NCI-H524 treated with DMSO at 0.1 percent for 48 hours (cell line): ENCODE measurements around the gene CBLN2.
A peak's percentile ranks its signal among the peaks of the same experiment; 100 is the strongest.

Experiments used
- DNase-seq: peaks from one replicate; lab custom pipeline; 2025; lab: John Stamatoyannopoulos, UW

The CBLN2 gene

GRCh38 chr18:72544092-72544886 is at the start of gene CBLN2:
Gene CBLN2 (minus strand): TSS chr18:72544342. CDS start chr18:72542160, 2,182 bp downstream.
- no peak for DNase-seq

- DNase-seq, result no peak
These were observed 44.2 kb upstream of the CBLN2 start for GRCh38 chr18:72588360-72588759.

GRCh38 chr18:72584787-72585186 is 40.6 kb upstream of the CBLN2 start:
- DNase-seq, result no peak

GRCh38 chr18:72581976-72582375 is 37.8 kb upstream of the CBLN2 start:
- DNase-seq, result no peak

- no peak for DNase-seq
These were observed 28.8 kb upstream of the CBLN2 start for GRCh38 chr18:72572896-72573295.

- no peak for DNase-seq
These were observed 22.1 kb upstream of the CBLN2 start for GRCh38 chr18:72566290-72566689.

GRCh38 chr18:72555968-72556367 is 11.8 kb upstream of the CBLN2 start:
- no peak for DNase-seq

- DNase-seq, result no peak
These were observed 11.0 kb upstream of the CBLN2 start for GRCh38 chr18:72555101-72555500.

GRCh38 chr18:72543357-72544055 is 636 bp downstream of the CBLN2 start:
- DNase-seq, result no peak

- DNase-seq, result no peak
These were observed 1.2 kb downstream of the CBLN2 start for GRCh38 chr18:72542984-72543356.

GRCh38 chr18:72542342-72542741 is 1.8 kb downstream of the CBLN2 start:
- DNase-seq, result no peak

- no peak for DNase-seq
These were observed 2.2 kb downstream of the CBLN2 start for GRCh38 chr18:72541871-72542332.

GRCh38 chr18:72539901-72540300 is 4.2 kb downstream of the CBLN2 start:
- peak; percentile 8 for DNase-seq

GRCh38 chr18:72530622-72531021 is 13.5 kb downstream of the CBLN2 start:
- no peak for DNase-seq

GRCh38 chr18:72504866-72505265 is 39.3 kb downstream of the CBLN2 start:
- DNase-seq, result no peak

GRCh38 chr18:72502671-72503431 is 41.3 kb downstream of the CBLN2 start:
- DNase-seq, result no peak

- DNase-seq, result no peak
These were observed 51.6 kb downstream of the CBLN2 start for GRCh38 chr18:72492497-72492896.
